ENCODE data around the gene MYO1H.
"Not testable (repeated sequence)": the region's sequence is repeated elsewhere in the genome, so short reads cannot be mapped to it uniquely, and the experiment has no call there.

The MYO1H gene

GRCh38 chr12:109343677-109344076 is 4.0 kb upstream of the MYO1H start:
- no peak for DNase-seq

GRCh38 chr12:109345428-109345827 is 2.3 kb upstream of the MYO1H start:
- DNase-seq: no peak

GRCh38 chr12:109346920-109347319 is 780 bp upstream of the MYO1H start:
- no peak for DNase-seq

GRCh38 chr12:109352184-109352583 is 4.5 kb downstream of the MYO1H start:
- DNase-seq: no peak

GRCh38 chr12:109356577-109356976 is 8.9 kb downstream of the MYO1H start:
- no peak for DNase-seq

GRCh38 chr12:109357032-109357431 is 9.3 kb downstream of the MYO1H start:
- DNase-seq: no peak

GRCh38 chr12:109358154-109358869 is 10.6 kb downstream of the MYO1H start:
- no peak for DNase-seq

GRCh38 chr12:109359131-109359690 is 11.5 kb downstream of the MYO1H start:
- no peak for DNase-seq

GRCh38 chr12:109369831-109370230 is 22.1 kb downstream of the MYO1H start:
- DNase-seq: no peak

- DNase-seq: no peak
Observed at GRCh38 chr12:109377139-109377685, 29.5 kb downstream of the MYO1H start.

GRCh38 chr12:109378569-109378968 is 30.9 kb downstream of the MYO1H start:
- no peak for DNase-seq

GRCh38 chr12:109382031-109382430 is 34.3 kb downstream of the MYO1H start:
- no peak for DNase-seq

GRCh38 chr12:109383240-109383639 is 35.5 kb downstream of the MYO1H start:
- DNase-seq: no peak

GRCh38 chr12:109385339-109386058 is 37.8 kb downstream of the MYO1H start:
- no peak for DNase-seq

- no peak for DNase-seq
Observed at GRCh38 chr12:109386059-109386433, 38.3 kb downstream of the MYO1H start.

- DNase-seq: no peak
Observed at GRCh38 chr12:109387425-109388166, 39.9 kb downstream of the MYO1H start.

GRCh38 chr12:109388167-109388563 is 40.5 kb downstream of the MYO1H start:
- no peak for DNase-seq

- DNase-seq: no peak
Observed at GRCh38 chr12:109389146-109389545, 41.4 kb downstream of the MYO1H start.

- DNase-seq: peak; percentile 6
Observed at GRCh38 chr12:109393437-109394345, 46.0 kb downstream of the MYO1H start.

GRCh38 chr12:109394891-109395290 is 47.2 kb downstream of the MYO1H start:
- DNase-seq: no peak

GRCh38 chr12:109404841-109405240 is 57.1 kb downstream of the MYO1H start:
- DNase-seq: not testable (repeated sequence)

GRCh38 chr12:109406147-109406546 is 58.4 kb downstream of the MYO1H start:
- not testable (repeated sequence) for DNase-seq
